H7 (cell line): Measurements from ENCODE around the gene UFSP1. TPM values are rescaled to one million over a fixed set of nuclear protein-coding genes. Genes with fewer than 3 reads are reported as not detected.

Experiments used
- total RNA-seq: library from RNA; depleted of rRNA; stranded (reverse); fragments of >200 nt; shearing (Covaris generic); gene quantifications from 2 replicates; pipeline ENCODE4 v1.2.3, GENCODE V29; 2014; rRNA removed

UFSP1 gene
- total RNA-seq, 1 experiment from 2014 or later = 12.2 TPM

Other genes starting within 250 kb of the UFSP1 start
- gene TFR2, start 248.2 kb downstream of the UFSP1 start, total RNA-seq = 2.0 and 4.4 TPM in 2 replicates
- 0.30 and 0.90 TPM in 2 replicates for gene ACTL6B, start 233.3 kb downstream of the UFSP1 start, total RNA-seq
- 108 and 122 TPM in 2 replicates for gene GNB2, start 216.0 kb downstream of the UFSP1 start, total RNA-seq
- 48.2 and 66.4 TPM in 2 replicates for gene GIGYF1, start 195.5 kb downstream of the UFSP1 start, total RNA-seq
- 95.0 and 128 TPM in 2 replicates for gene POP7, start 183.6 kb downstream of the UFSP1 start, total RNA-seq
- gene EPO, start 169.2 kb downstream of the UFSP1 start, total RNA-seq = 0.15 TPM in 1 of 2 replicates, not detected in the other
- gene ZAN, start 156.1 kb downstream of the UFSP1 start, total RNA-seq = 0.03 TPM in 1 of 2 replicates, not detected in the other
- gene EPHB4, start 62.2 kb downstream of the UFSP1 start, total RNA-seq = 141 and 143 TPM in 2 replicates
- 21.9 and 27.9 TPM in 2 replicates for gene SLC12A9, start 37.0 kb downstream of the UFSP1 start, total RNA-seq
- gene TRIP6, start 22.3 kb downstream of the UFSP1 start, total RNA-seq = 95.7 and 118 TPM in 2 replicates
- gene SRRT, start 14.6 kb downstream of the UFSP1 start, total RNA-seq = 82.8 and 101 TPM in 2 replicates
- gene ACHE, start 6.2 kb upstream of the UFSP1 start, total RNA-seq = 17.3 and 19.2 TPM in 2 replicates
- gene MUC3A, start 59.8 kb upstream of the UFSP1 start, total RNA-seq = 8.5 and 14.6 TPM in 2 replicates
- 1.8 and 10.4 TPM in 2 replicates for gene MUC12, start 79.8 kb upstream of the UFSP1 start, total RNA-seq
- not detected in 2 replicates for gene MUC17, start 130.4 kb upstream of the UFSP1 start, total RNA-seq
- gene TRIM56, start 195.8 kb upstream of the UFSP1 start, total RNA-seq = 6.1 and 8.9 TPM in 2 replicates
- gene SERPINE1, start 237.4 kb upstream of the UFSP1 start, total RNA-seq = 3.4 and 3.6 TPM in 2 replicates